ENCODE data around the gene GTF2A1L.
"Not testable (repeated sequence)": the region's sequence is repeated elsewhere in the genome, so short reads cannot be mapped to it uniquely, and the experiment has no call there.

DNA sequence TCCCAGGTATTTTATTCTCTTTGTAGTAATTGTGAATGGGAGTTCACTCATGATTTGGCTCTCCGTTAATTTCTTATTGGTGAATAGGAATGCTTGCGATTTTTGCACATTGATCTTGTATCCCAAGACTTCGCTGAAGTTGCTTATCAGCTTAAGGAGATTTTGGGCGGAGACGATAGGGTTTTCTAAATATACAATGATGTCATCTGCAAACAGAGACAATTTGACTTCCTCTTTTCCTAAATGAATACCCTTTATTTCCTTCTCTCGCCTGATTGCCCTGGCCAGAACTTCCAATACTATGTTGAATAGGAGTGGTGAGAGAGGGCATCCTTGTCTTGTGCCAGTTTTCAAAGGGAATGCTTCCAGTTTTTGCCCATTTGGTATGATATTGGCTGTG lies 86.0 kb downstream of the GTF2A1L start:
- TF ChIP-seq, protein P1, sequence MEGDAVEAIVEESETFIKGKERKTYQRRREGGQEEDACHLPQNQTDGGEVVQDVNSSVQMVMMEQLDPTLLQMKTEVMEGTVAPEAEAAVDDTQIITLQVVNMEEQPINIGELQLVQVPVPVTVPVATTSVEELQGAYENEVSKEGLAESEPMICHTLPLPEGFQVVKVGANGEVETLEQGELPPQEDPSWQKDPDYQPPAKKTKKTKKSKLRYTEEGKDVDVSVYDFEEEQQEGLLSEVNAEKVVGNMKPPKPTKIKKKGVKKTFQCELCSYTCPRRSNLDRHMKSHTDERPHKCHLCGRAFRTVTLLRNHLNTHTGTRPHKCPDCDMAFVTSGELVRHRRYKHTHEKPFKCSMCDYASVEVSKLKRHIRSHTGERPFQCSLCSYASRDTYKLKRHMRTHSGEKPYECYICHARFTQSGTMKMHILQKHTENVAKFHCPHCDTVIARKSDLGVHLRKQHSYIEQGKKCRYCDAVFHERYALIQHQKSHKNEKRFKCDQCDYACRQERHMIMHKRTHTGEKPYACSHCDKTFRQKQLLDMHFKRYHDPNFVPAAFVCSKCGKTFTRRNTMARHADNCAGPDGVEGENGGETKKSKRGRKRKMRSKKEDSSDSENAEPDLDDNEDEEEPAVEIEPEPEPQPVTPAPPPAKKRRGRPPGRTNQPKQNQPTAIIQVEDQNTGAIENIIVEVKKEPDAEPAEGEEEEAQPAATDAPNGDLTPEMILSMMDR (conservative IDR thresholded peaks at IDR 0.05 in 1 of 2, IDR thresholded peaks at IDR 0.05 in 1 of 2; ENCODE audit: extremely low read depth in 1 of 2, insufficient read depth in 1 of 2, low read depth in 1 of 2, low read length in 2 of 2): not testable (repeated sequence)
- not testable (repeated sequence) for TF ChIP-seq EZH2 (IDR thresholded peaks at IDR 0.05; ENCODE audit: borderline replicate concordance, low read length)
